Fibroblast of mammary gland (primary cell): ENCODE data around the gene PRIMA1.

Experiments used
- DNase-seq: peaks from one replicate; pipeline ENCODE4 v3.0.0-alpha.2; 2010; ENCODE audit warnings: low read depth
- H3K4me3 ChIP-seq: 2 replicates; pipeline ENCODE4 v1.5.1; 2011; ENCODE audit warnings: low read depth, mild to moderate bottlenecking, low read length, moderate library complexity; ENCODE audit not compliant: control insufficient read depth
- CTCF ChIP-seq: conservative IDR thresholded peaks from 2 replicates; pipeline ENCODE4 v1.5.1; 2011; ENCODE audit warnings: low read depth, low read length, inconsistent platforms; ENCODE audit not compliant: control insufficient read depth, insufficient read depth

Gene PRIMA1

GRCh38 chr14:93674343-93674742 is 113.9 kb downstream of the PRIMA1 start:
- no peak for TF ChIP-seq CTCF
- no peak overlapping the region for H3K4me3 ChIP-seq
- no peak for DNase-seq

GRCh38 chr14:93669632-93670031 is 118.7 kb downstream of the PRIMA1 start:
- no peak for DNase-seq
- TF ChIP-seq CTCF: no peak
- H3K4me3 ChIP-seq: no peak overlapping the region
